HG03139 (cell line): ENCODE results near the gene SSH2.

Source experiments
- ATAC-seq: cut with Tn5 transposase; IDR thresholded peaks from one replicate; pipeline ENCODE4 v1.9.1; 2021; ENCODE audit not compliant: unreplicated experiment

The SSH2 gene

DNA sequence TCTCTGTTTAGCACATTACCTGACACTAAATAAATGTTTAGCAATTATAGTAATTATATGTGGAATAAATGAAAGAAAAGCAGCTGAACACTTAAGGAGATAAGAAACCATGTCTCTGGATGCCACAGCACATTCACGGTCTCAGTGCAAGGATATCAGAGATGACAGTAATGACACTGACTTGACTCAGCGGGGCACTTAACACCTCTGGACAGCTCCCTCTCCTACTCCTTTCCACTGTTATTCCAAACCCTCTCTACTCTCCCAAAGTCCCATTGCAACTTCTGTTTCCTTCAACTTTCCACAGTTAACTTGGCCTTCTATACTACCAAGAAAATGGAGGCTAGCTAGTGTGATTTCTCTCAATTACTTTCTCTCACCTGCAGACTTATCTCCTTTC, 214.3 kb downstream of the SSH2 start:
- no peak for ATAC-seq

DNA sequence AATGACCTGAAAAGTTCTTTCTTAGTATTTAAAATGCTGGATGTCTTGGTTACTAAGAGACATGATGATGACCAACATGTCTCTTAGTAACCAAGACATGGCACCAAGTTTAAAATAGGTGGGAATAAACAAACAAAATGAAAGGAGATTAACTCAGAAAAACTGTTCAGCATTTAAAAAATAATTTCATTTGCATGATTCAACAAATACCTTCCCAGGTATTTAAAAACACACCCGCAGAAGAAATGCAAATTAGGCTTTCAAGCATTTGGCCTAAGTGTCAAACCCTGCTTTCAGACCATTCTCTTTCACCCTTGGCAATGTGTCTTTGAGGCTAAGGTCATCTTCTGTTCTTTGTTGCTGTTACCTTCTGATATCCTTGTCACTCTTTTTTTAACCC, 215.9 kb downstream of the SSH2 start:
- no peak for ATAC-seq

DNA sequence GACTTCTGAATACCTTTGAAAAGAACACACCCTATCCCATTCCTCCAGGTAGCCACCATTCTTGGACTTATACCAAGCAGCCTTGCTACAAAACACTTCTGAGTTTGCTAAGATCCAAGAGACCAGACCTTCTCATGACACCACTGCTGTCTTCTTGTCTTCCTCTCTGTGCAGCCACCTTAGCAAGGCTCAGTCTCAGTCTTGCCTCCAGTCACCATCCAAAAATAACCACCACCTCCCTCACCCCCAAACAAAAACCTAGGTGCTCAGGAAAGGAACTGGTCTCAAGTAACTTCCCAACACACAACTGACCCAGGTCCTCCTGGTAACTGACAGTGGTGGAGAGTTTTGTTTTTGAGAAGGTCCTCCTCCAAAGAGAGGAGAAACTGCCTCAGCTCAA, 216.4 kb downstream of the SSH2 start:
- ATAC-seq, result no peak

DNA sequence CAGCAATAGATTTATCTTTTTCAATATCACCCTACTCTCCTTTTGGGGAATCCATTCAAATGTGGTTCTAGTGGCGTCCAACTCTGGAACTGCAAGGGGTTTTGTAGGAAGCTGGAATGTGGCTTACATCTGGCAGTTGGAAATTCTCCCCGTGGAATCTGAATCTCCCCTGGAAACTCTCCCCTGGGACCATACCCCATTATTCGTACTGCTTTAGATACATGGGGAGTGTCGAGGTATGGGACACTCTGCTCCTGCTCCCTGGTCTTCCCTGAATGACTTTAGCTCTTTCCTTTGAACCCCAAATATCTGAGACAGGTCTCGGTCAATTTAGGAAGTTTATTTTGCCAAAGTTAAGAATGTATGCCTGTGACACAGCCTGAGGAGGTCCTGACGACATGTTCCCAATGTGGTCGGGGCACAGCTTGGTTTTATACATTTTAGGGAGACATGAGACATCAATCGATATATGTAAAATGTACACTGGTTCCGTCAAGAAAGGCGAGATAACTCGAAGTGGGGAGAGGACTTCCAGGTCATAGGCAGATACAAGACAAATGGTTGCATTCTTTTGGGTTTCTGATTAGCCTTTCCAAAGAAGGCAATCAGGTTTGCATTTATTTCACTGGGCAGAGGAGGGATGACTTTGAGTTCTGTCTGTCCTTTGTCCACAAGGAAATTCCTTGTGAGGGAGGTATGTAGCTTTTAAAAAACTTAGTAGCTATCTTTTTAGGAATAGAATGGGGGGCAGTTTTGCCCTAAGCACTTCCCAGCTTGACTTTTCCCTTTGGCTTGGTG, 218.2 kb downstream of the SSH2 start:
- no peak for ATAC-seq

DNA sequence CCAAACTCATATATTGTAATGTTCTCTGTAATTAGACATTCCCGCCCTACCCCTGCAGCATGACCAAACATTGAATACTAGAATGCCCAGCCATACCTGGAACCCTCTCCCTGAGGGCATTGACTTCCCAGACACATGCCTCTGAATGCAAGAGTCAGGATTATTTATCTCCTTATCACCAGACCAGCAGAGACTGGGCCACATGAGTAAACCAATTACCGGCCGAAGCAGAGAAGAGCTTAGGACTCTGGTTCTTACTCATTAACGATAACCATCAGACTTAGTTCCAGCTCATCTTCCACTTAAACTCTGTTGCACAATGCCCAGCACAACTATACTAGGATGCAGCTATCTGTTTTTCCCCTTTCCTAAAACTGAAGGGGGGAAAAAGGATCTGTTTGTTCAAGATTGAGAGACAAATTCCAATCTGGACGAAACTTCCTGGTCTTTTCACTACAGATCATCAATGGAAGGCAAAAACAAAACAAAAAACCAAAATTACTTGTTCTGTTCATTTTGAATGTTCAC, 219.1 kb downstream of the SSH2 start:
- ATAC-seq, result no peak

DNA sequence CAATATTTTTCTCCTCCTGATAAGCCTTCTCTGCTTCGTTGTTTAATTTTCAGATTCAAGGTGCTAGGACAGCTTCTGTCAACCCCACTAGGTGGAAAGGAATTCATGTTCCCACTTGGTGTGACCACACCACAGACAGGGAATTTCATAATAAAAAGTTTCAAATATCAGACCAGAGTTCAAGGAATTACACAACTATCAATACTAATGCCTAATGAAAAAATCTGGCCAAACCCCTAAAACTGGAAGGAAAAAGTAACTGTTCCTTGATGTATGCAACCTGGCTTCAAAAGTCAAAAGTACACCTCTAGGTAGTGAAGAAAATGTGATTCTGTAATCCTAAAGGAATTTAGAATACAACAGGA, 219.5 kb downstream of the SSH2 start:
- ATAC-seq, result no peak

DNA sequence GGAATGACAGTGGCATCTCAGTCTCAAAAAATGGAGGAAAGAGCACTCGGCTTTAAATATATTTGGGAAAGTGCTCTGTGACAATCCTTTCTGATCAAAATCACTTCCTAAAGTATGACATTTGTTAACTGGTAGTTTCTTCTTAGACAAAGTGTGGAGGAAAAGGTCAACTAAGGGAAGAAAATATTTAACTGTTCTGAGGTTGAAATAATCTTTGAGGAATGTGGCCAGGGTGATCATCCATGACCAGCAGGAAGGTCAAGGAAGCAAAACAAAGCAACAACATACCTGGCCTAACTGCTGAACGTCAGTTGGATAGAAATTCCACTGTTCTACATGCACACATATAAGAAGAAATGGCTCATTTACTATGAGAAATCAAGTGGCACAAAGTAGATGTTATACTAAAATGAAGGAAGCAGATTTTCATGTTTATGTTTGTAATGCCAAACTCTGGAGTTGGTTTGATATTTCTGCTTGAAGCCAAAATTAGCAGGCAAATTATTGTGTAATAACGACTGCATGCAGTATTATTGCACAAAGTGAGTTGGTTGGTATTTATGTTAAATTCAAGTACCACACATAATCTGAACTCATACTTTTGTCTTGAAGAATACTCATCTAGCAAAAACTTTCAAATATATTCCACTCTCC, 220.0 kb downstream of the SSH2 start:
- ATAC-seq, result no peak

DNA sequence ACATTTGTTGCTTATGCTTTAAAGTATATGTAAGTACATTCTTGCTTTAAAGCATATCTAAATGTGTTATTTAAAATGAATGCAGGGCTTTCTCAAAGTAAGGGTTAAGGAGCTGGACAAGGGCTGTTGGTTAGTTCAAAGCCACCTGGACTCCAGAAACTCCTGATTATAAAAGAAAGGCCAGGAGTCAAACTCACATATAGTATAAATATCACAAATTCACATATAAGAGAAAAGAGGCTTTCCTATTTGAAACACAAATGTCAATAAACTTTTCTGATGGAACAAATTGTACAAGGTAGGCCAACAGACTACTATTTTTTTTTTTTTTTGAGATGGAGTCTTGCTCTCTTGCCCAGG, 222.8 kb downstream of the SSH2 start:
- no peak for ATAC-seq

DNA sequence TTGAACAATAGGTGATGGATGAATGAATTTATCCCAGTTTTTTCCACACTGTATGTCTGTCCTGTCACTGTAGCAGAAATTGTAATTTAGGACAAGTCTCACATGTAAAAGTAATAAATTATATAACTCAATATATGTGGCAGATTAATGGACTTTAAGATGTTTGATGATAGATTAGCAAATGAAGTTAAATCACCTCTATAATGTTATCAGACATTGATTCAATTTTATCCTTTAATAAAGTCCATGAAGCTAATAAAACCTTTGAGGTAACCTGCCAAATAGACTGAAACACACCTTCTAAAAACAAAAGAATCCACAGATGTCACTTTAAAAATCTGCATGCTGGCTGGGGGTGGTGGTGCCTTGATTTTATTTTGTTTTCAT, 224.0 kb downstream of the SSH2 start:
- no peak for ATAC-seq

DNA sequence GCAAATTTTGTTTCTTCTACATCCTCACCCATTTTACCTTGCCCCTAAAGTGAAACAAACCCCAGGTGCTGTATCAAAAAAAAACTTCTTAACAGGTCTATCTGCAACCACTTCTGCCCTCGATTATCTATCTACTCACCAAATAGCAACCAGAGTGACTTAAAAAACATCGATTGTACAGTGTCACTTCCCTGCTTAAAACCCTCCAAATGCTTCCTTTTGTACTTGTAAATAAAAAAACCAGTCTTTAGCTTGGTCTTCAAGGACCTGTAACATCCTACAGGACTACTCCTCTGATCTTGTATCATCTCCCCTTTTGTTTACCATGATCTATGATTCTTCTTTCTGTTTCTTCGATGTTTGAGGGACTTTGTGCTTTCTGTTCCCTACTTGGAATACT, 224.6 kb downstream of the SSH2 start:
- ATAC-seq, result no peak

DNA sequence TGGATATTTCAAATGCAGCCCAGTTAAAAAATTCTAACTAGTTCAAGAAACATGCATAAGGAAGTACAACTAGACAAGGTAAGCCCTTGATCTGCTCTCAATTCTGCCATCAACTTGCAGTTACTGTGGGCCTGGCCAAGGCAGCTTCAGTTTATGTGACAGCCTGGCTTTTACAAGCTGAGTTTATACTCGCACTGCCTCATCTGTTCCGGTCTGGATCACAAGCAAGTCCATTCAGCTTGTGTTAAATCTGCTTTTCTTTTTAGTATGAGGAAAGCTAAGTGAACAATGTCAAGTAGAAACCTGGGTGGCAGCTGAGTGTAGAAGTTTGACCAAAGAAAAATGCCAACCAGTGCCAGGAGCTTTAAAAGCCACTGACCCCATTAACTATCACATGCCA, 230.7 kb downstream of the SSH2 start:
- ATAC-seq, result no peak

DNA sequence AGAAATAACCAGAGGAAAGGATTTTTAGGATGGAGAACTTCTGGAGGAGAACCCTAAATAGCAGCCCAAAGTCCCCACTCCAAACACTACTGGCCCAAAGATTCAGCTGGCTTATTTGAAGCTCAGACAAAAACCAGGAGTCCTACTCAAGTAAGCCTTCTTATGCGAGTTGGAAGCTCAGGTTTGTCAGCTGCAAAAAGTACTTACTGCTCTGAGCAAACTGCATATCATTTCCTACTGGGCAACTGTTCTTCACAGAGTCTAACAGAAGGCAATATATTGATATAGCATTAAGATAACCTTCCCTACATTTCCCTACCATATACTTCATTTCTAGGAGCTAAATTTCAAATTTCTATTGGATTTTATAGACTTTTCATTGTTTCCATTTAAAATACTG, 231.2 kb downstream of the SSH2 start:
- no peak for ATAC-seq

DNA sequence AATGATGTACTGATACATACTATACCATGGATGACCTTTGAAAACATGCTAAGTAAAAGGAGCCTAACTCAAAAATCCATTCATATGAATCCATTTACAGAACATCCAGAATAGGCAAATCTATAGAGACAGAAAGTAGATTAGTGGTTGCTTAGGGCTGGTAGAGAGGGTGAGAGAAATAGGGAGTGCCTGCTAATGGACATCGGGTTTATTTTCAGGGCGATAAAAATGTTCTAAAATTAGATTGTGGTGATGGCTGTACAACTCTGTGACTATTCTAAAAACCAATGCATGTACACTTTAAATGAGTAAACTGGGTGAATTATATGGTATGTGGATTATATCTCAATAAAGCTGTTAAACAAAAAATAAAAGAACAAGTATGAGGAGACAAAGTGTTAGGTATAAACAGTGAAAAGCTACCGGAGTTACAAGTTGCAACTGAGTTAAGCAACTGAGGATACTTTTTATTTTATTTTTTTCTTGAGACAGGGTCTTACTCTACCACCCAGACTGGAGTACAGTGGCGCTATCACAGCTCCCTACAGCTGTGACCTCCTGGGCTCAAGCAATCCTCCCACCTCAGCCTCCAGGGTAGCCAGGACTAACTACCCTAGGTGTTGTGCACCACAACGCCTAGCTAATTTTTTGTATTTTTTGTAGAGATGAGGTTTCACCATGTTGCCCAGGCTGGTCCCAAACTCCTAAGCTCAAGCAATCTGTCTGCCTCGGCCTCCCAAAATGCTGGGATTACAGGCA, 231.8 kb downstream of the SSH2 start:
- no peak for ATAC-seq

DNA sequence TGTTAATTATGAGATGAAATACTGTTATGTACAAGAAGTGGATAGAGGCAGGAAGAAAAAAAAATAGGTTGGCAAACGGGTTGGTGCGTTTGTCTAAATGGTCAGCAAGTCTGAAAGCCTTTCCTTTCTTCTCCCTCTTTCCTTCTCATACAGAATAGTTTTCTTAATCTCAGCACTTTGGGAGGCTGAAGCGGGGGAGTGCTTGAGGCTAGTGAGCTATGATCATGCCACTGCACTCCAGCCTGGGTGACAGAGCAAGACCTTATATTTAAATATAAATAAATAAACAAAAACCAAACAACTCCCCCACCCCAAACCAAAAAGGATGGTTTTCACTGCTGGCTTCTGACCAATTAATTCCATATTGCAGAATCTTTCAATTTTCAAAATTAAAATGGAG, 232.7 kb downstream of the SSH2 start:
- ATAC-seq, result no peak

DNA sequence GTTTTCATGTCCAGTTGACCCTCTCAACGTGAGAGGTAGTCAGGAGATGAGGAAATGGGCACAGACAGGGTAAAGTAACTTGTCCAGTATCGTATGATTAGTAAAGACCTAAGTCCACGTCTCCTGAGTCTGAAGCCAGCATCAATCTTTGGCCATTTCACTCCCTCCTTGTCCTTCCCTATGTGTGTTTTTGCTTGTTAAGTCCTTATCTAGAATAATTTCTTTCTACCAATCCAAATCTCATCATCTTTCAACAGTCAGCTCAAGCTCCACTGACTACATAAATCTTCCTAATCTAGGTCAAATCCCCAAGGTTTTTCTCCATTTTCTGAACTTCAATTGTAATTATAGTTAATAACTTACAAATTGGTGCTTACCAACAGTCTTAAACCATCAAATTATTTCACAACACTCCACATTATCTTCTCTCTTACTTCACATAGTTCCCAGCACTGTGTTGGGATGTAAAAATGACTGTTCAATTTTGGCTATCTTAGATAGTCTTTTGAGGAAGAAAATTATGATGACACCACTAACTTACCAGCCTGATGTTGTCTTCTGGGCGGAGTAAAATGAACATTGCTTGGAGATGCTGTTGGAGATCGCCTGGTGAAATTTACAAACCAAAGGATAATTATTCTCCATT, 235.0 kb downstream of the SSH2 start:
- no peak for ATAC-seq

DNA sequence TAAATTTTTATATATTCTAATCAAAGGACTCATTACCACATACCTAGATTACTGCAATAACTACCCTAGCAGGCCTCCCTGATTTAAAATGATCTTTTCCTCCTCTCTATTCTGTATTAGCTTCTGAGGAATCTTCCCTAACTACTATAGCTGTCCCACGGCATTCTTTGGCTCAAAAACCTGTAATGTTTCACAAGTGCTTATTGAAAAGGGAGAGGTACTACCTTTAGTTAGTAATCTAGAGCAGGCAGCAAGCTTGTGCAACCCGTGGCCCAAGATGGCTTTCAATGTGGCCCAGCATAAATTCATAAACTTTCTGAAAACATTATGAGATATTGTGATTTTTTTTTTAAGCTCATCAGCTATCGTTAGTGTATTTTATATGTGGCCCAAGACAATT, 236.3 kb downstream of the SSH2 start:
- no peak for ATAC-seq

DNA sequence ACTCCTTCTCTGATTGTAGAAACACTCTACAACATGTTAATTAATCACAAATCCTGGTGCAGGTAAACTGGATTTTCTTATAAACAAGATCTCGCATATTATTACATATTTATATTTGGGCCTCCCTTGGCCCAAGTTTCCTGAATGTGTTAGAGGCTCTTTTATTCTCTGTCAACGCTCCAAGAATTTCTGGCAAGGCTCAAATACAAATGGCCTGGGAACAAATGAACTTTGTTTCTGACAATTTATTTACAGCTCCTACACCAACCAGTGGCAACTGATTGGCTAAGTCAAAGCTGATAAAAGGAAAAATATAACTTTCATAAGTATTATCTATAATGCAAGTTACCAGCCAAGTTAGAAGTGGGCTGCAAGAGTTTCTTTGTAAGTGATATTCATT, 242.4 kb downstream of the SSH2 start:
- no peak for ATAC-seq

DNA sequence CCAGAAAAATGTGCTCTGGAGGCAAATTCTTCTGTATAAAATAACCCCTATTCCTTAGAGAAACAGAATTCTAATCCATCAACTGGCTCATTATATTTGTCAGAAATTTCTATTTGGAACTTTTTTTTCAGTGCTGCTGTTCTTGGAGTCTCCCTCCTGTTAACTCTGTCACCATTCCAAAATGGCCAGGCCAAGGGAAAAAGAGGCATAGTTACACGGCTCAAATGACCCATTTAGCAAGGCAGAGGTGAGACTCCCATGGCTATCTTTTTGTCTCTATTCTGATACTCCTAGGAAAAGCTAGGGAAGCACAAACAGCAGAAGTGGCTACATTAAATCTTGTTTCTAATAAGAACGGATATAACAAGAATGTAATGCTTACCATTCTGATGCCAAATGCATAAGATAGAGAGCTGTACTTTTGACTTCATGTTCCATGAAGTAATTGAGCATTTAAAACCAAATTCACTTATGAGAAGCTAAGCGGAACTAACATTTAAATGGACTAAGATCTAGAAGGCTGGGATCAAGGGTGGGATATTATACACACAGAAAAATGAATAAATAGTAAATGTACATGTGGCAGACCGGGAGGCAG, 242.9 kb downstream of the SSH2 start:
- ATAC-seq, result no peak

DNA sequence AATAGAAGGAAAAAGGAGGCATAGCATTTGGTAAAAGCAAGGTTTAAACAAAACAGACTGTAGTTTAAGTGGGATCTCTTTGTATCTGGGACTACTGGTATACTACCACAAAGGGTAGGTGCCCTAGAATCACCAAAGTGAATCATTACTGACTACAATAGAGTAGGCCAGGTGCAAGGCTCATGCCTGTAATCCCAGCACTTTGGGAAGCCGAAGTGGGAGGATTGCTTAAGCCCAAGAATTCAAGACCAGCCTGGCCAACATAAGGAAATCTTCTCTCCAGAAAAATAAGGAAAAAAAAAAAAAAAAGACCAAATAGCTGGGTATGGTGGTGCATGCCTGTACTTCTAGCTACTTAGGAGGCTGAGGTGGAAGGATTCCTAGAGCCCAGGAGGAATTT, 246.5 kb downstream of the SSH2 start:
- no peak for ATAC-seq

DNA sequence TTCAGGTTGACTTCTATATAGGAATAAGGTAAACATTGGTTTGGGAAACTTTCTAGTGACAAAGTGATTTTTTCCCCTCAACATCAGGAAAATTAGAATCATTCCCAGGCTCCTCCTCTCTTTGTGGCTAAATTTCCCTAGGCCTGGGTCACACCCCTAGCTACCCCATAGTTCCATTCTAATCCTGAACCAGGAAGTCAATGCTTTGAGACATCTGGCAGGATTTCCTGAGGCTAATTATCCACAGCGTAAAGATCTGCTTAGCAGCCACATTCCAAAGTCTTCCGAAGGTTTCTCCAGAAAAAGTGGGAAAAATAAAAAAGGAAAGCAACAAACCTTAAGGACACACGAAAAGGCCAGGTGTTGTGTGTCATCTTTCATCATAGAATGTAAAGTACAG, 247.0 kb downstream of the SSH2 start:
- ATAC-seq, result no peak

DNA sequence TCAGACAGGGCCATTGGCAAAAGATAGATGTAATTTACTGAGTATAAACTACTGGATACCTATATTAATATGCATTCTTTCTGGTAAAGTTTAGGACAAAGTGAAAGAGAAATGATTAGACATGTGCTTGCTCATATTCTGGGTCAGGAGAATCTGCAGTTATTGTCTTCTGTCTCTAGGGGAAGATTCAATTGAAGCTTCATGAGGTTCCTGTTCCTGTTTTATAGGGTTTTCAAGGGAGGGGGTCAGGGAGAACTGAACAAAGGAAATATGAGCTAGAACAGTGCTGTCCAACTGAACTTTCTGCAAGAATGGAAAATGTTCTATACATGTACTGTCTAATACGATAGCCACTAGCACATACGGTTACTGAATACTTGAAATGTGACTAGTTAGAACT, 248.0 kb downstream of the SSH2 start:
- no peak for ATAC-seq
